ENCODE results near the gene TMEM151B.

The TMEM151B gene

GRCh38 chr6:44250718-44251123, 19.5 kb upstream of the TMEM151B start:
- no peak for DNase-seq (ENCODE audit: low spot score)

- no peak for DNase-seq (ENCODE audit: low spot score)
Measured at GRCh38 chr6:44251576-44252524, 18.4 kb upstream of the TMEM151B start.

DNA sequence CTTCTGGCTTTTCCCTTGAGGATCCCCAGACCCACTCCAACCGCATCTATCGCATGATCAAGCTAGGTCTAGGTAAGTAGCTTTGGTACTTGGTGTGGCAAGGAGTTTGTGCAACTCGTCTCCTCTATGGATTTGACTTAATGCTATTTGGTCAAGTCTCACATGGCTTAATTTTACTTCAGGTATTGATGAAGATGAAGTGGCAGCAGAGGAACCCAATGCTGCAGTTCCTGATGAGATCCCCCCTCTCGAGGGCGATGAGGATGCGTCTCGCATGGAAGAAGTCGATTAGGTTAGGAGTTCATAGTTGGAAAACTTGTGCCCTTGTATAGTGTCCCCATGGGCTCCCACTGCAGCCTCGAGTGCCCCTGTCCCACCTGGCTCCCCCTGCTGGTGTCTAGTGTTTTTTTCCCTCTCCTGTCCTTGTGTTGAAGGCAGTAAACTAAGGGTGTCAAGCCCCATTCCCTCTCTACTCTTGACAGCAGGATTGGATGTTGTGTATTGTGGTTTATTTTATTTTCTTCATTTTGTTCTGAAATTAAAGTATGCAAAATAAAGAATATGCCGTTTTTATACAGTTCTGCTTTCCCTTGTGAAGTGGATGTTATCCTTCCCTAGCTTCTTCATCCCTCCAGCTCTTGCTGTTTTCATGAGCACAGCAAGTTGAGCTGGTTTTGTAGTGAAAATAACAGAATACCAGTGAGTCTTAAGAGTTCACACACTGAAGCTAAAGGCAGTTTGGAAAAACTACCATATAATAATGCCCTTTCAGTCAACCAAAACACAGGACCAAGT, 16.7 kb upstream of the TMEM151B start:
- DNase-seq (ENCODE audit: low spot score), result peak; percentile 57

- DNase-seq (ENCODE audit: low spot score), result no peak
Measured at GRCh38 chr6:44254191-44255104, 15.8 kb upstream of the TMEM151B start.

DNA sequence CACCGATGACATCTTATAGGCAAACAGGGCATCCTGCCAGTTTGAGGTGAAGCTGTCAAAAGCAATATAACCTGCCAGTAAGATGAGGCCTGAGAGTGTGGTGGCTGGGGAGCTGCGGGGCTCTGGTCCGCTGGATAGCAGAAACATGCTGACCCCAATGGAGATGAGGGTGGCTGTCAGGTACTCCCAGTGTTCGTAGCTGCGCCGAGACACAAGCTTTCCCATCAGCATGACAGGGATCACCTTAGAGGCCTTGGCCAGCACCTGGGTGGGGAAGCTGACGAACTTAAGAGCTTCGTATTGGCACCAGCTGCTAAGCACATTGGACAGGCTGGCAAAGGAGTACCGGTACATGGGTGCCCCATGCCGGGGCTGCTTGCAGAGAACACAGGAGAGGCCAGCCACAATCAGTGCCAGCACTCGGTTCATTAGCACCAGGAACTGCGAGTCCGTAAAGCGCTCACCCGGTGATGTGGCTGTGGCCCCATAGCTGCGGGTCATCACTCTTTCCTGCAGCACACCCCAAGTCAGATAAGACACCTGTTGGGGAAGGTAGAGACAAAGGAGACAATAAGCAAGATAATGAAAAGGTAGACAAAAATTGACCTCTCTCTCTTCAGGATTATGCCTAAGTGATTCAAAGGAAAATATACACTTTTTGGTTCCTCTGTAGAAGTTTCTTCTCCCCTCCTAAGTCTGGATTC, 15.0 kb upstream of the TMEM151B start:
- DNase-seq (ENCODE audit: low spot score), result peak; percentile 53

DNA sequence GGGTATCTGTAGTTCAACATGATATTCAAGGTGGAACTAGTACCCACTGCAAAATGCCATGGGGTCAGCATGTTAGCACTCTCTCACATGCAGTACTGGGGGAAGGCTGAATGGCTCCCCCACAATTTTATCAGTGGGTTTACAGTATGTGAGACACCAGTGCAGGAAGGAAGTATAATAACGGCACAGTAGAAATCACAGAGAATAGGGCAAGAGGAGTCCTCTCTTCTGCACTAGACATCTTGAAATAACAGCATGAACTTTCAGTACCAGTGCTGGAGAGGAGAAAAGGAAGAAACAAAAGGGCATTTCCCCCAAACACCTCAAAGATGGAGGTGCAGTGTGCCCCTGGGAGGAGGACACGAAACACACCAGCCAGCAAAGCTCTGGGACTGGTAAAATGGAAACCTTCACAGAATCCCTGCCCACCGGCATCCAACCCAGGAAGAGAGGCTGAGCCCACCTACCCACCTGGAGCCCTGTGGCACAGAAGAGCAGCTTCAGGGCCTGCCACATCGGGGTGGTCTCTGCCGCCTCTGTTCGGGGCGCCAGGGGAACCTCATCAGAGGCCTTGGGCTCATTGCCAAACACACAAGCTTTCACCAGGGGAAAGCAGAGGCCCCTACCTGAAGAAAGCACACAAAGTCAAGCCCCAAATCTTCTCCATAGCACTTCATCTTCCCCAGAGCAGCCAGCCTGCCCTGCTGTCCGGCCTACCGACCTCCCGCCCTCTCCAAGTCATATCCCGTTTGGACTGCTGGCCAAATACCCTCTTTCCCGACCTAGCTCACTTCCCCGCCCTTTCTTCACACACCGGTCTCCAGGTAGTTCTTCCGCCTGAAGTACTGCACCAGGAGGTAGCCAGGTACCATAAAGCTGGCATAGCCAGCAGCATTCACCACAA, 14.1 kb upstream of the TMEM151B start:
- DNase-seq (ENCODE audit: low spot score), result peak; percentile 58

GRCh38 chr6:44256775-44257024, 13.6 kb upstream of the TMEM151B start:
- DNase-seq (ENCODE audit: low spot score), result no peak

GRCh38 chr6:44257025-44257752, 13.1 kb upstream of the TMEM151B start, which contains the start of gene SLC35B2:
TSS of gene SLC35B2 (minus strand) at chr6:44257528. CDS start at chr6:44257410, 118 bp downstream.
- DNase-seq (ENCODE audit: low spot score), result peak; percentile 83

- DNase-seq (ENCODE audit: low spot score), result no peak
Measured at GRCh38 chr6:44257753-44258324, 12.4 kb upstream of the TMEM151B start.

GRCh38 chr6:44258325-44258863, 11.9 kb upstream of the TMEM151B start:
- DNase-seq (ENCODE audit: low spot score), result no peak

DNA sequence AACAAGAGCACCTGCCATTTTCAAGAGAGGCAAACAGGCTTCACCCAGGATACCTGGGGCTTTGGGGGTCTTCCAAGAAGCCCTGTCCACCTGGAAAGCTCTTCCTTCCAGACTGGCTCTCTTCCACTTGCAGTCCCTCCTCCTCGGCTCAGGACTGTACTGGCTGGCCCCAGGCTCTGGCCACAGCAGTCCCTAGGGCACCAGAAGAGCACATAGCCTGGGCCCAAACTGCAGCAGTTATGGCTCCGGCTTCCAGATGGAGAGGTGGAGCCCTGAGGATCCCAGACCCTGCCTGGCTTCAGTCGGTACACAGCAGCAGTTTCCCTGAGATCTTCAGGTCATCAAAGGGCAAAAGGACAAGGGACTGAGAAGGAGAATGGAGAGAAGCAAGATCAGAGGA, 11.3 kb upstream of the TMEM151B start:
- DNase-seq (ENCODE audit: low spot score), result no peak

GRCh38 chr6:44260011-44260410, 10.2 kb upstream of the TMEM151B start:
- no peak for DNase-seq (ENCODE audit: low spot score)

DNA sequence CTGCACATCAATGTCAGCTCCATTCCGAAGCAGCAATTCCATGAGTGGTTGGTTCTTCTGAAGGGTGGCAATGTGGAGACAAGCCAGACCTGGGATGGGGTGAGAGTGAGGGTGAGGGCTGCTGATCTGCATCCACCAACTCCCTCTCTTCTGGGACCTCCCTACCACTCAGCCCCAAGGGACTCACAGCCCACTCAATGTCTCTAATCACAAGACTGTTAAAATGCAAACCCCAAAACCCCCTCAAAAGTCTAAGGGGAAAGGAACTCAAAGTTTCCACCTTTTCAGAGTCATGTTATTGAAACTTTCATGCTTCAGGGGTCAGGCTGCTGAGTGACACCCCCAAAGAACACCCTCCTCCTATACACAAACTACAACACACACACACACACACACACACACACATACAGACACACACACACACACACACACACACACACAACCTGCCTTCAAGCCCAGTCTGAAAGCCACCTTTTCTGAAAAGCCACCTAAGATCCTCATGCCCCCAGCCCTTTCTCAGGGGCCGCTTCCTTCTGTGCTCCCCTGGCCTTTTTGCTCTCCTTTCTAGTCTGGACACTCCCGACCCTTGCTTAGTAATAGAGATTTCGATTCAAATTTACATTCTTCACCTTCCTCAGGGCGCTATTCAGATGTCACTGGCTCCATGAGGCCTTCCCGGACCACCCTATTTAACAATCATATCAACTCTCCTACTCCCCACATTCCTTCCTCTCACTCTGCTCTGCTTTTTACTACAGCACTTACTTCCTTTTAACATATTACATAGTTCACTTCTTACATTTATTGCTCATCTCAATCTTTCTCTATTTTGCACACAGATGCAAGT, 9.6 kb upstream of the TMEM151B start:
- DNase-seq (ENCODE audit: low spot score), result no peak

- DNase-seq (ENCODE audit: low spot score), result no peak
Measured at GRCh38 chr6:44261581-44261980, 8.7 kb upstream of the TMEM151B start.

- no peak for DNase-seq (ENCODE audit: low spot score)
Measured at GRCh38 chr6:44262467-44263353, 7.5 kb upstream of the TMEM151B start.

DNA sequence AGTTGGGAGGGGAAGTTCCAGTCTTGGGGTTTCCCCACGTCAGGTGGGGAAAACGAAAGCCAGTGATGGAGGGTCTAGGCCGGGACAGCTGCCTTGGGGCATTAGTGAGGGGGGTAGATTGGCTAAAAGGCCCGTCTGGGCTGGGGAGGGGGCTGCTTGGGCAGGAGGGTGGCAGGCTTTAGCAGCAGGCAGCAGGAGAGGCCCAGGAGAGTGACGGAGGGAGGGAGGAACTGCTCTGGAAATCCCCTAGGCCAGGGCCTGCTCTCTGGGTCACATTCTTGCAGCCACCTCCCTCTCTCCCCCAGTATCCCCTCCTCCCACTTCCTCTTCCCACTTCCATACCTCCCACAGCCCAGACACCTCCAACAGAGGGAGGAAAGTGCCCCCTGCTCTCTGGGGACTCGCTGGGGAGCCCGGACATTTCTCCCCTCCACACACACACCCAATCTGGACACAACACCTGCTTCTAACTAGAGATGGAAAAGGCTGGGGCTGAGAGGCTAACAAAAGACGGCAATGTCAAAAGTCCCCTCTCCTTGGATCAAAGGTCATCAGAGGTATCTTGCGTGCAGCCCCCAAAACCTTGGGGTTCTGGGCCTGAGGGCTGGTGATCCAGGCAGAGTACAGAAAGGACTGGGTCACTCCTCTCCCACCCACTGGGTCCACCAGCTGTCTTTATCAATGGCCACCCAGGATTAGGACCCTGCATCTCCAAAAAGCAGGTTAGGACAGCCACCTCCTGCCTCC, 6.7 kb upstream of the TMEM151B start:
- DNase-seq (ENCODE audit: low spot score), result peak; percentile 82
